A673 (cell line): ENCODE data around the gene BRCC3. TPM values are rescaled to one million over a fixed set of nuclear protein-coding genes. Genes with fewer than 3 reads are reported as not detected.

Source experiments
- BruUV-seq: library from RNA; stranded (reverse); fragments of 400-500 nt; replicated peaks from 2 replicates; lab custom pipeline; 2021; lab: Mats Ljungman, UMichigan
- CTCF ChIA-PET: fragments of 300-600 bp; sonication (Branson Sonifier 250); formaldehyde crosslinking; loops from one replicate; lab custom pipeline; 2022; ENCODE audit warnings: antibody characterized with exemption; lab: Charles Lee
- POLR2A ChIA-PET: fragments of 300-600 bp; sonication (Branson Sonifier 250); formaldehyde crosslinking; loops from one replicate; lab custom pipeline; 2022; ENCODE audit warnings: antibody characterized with exemption; ENCODE audit not compliant: low non-redundant PET; lab: Charles Lee
- DNase-seq: peaks from one replicate; pipeline ENCODE4 v3.0.0-alpha.2; 2015; ENCODE audit warnings: low spot score
- H3K27ac ChIP-seq: fragments of 200-600 bp; sonication (generic); 2 replicates; pipeline ENCODE4 v1.5.1; 2016; ENCODE audit warnings: mixed run types, low read depth, mild to moderate bottlenecking, mixed read lengths, antibody characterized with exemption, low read length; ENCODE audit not compliant: poor library complexity, severe bottlenecking
- H3K27me3 ChIP-seq: fragments of 200-600 bp; sonication (generic); replicated peaks from 2 replicates; pipeline ENCODE4 v1.6.1; 2017; ENCODE audit warnings: mixed run types, low read depth, mild to moderate bottlenecking, mixed read lengths, antibody characterized with exemption, low read length; ENCODE audit not compliant: insufficient read depth, poor library complexity
- H3K36me3 ChIP-seq: fragments of 200-600 bp; sonication (generic); 2 replicates; pipeline ENCODE4 v1.6.1; 2016; ENCODE audit warnings: mixed run types, mild to moderate bottlenecking, mixed read lengths, antibody characterized with exemption, low read length; ENCODE audit not compliant: insufficient read depth, poor library complexity, severe bottlenecking
- H3K4me1 ChIP-seq: fragments of 200-600 bp; sonication (generic); 2 replicates; pipeline ENCODE4 v1.6.1; 2017; ENCODE audit warnings: mixed run types, mild to moderate bottlenecking, mixed read lengths, antibody characterized with exemption, low read length; ENCODE audit not compliant: insufficient read depth, poor library complexity, severe bottlenecking
- H3K4me3 ChIP-seq: fragments of 200-600 bp; sonication (generic); 2 replicates; pipeline ENCODE4 v1.5.1; 2016; ENCODE audit warnings: low read depth, mixed run types, mild to moderate bottlenecking, mixed read lengths, low read length; ENCODE audit not compliant: poor library complexity, severe bottlenecking
- H3K9me3 ChIP-seq: fragments of 200-600 bp; sonication (generic); 2 replicates; pipeline ENCODE4 v1.6.1; 2016; ENCODE audit warnings: mixed run types, low read depth, mild to moderate bottlenecking, mixed read lengths, antibody characterized with exemption, low read length; ENCODE audit not compliant: poor library complexity, severe bottlenecking
- CTCF ChIP-seq: fragments of 300-800, 200-600 bp; sonication (generic); conservative IDR thresholded peaks from 2 replicates; pipeline ENCODE4 v1.5.1; 2017; ENCODE audit warnings: low read depth, mild to moderate bottlenecking, antibody characterized with exemption, low read length, moderate library complexity, mixed read lengths
- EZH2 ChIP-seq: fragments of 200-600 bp; sonication (generic); IDR thresholded peaks from 2 replicates; pipeline ENCODE4 v1.6.1; 2017; ENCODE audit warnings: borderline replicate concordance, low read depth, mild to moderate bottlenecking, mixed read lengths, antibody characterized with exemption, low read length; ENCODE audit not compliant: poor library complexity, severe bottlenecking
- intact Hi-C: fragments of 100-400 bp; cut with micrococcal nuclease; formaldehyde crosslinking; loops from one replicate; pipeline ENCODE4 v1.10.0; 2022; ENCODE audit not compliant: unreplicated experiment
- total RNA-seq: library from RNA; stranded (reverse); gene quantifications from 2 replicates; pipeline ENCODE4 v1.2.3, GENCODE V29; 2021

Gene BRCC3
- total RNA-seq, 1 experiment from 2014 or later = 25.7 TPM

GRCh38 chrX:155086961-155087735 lies 15.8 kb downstream of the BRCC3 start:
- intact Hi-C loops = no loop called here
- H3K4me3 ChIP-seq = no peak overlapping the region
- no peaks in the 10 kb centered on the region for H3K9me3 ChIP-seq
- CTCF ChIA-PET = interaction anchor here (0.7 to 1.2 kb wide), 4 partner anchors 9 to 169 kb away, joined by 3 to 6 read pairs (median 4); no protein-coding TSS in a partner anchor
- no peaks in the 10 kb centered on the region for H3K36me3 ChIP-seq
- no peaks in the 10 kb centered on the region for H3K27me3 ChIP-seq
- H3K4me1 ChIP-seq = no peaks in the 10 kb centered on the region
- POLR2A ChIA-PET = no interaction called here
- TF ChIP-seq EZH2 (no peak), CTCF (no peak)
- DNase-seq = no peak
- no peak overlapping the region for H3K27ac ChIP-seq
- no TSS peak for BruUV-seq

GRCh38 chrX:155094468-155095061 lies 23.3 kb downstream of the BRCC3 start:
- no peaks in the 10 kb centered on the region for H3K4me1 ChIP-seq
- no peaks in the 10 kb centered on the region for H3K36me3 ChIP-seq
- POLR2A ChIA-PET = no interaction called here
- intact Hi-C loops = loop anchor here (1.0 kb wide), 1 partner anchor 726 kb away; no protein-coding TSS in a partner anchor
- peak; percentile 48 for DNase-seq
- peak; percentile 76 for TF ChIP-seq CTCF
- TF ChIP-seq EZH2 = no peak
- no peak overlapping the region for H3K27ac ChIP-seq
- no peaks in the 10 kb centered on the region for H3K27me3 ChIP-seq
- CTCF ChIA-PET = no interaction called here
- no peaks in the 10 kb centered on the region for H3K9me3 ChIP-seq
- BruUV-seq = no TSS peak
- no peak overlapping the region for H3K4me3 ChIP-seq

- ChIA-PET CTCF (no interaction called here), POLR2A (no interaction called here)
- BruUV-seq = no TSS peak
Observed at GRCh38 chrX:155105919-155106318, 34.6 kb downstream of the BRCC3 start.

More at GRCh38 chrX:155105919-155106318, 34.6 kb downstream of the BRCC3 start:
- TF ChIP-seq EZH2 = no peak
- TF ChIP-seq CTCF = no peak
- H3K36me3 ChIP-seq = no peaks in the 10 kb centered on the region
- no peak overlapping the region for H3K4me3 ChIP-seq
- H3K4me1 ChIP-seq = no peaks in the 10 kb centered on the region
- intact Hi-C loops = no loop called here
- H3K9me3 ChIP-seq = no peaks in the 10 kb centered on the region
- H3K27ac ChIP-seq = no peak overlapping the region
- DNase-seq = no peak
- H3K27me3 ChIP-seq = no peaks in the 10 kb centered on the region
